GM18867 (cell line): ENCODE data around the gene PML.

Source experiments
- ATAC-seq: cut with Tn5 transposase; IDR thresholded peaks from one replicate; pipeline ENCODE4 v1.9.1; 2021; ENCODE audit warnings: mild to moderate bottlenecking, moderate library complexity; ENCODE audit not compliant: unreplicated experiment

Gene PML

GRCh38 chr15:74006774-74007639 lies 12.5 kb downstream of the PML start:
- ATAC-seq: no peak

- ATAC-seq: no peak
Observed at GRCh38 chr15:74007820-74008371, 13.4 kb downstream of the PML start.

GRCh38 chr15:74008901-74009300 lies 14.4 kb downstream of the PML start:
- ATAC-seq: no peak

GRCh38 chr15:74010929-74011540 lies 16.5 kb downstream of the PML start:
- ATAC-seq: no peak

- no peak for ATAC-seq
Observed at GRCh38 chr15:74011610-74012009, 17.1 kb downstream of the PML start.

- ATAC-seq: no peak
Observed at GRCh38 chr15:74013374-74013894, 18.9 kb downstream of the PML start.

GRCh38 chr15:74019734-74020133 lies 25.2 kb downstream of the PML start:
- no peak for ATAC-seq

- no peak for ATAC-seq
Observed at GRCh38 chr15:74022706-74023470, 28.4 kb downstream of the PML start.

- ATAC-seq: no peak
Observed at GRCh38 chr15:74024687-74025086, 30.2 kb downstream of the PML start.

- no peak for ATAC-seq
Observed at GRCh38 chr15:74025436-74025835, 30.9 kb downstream of the PML start.

GRCh38 chr15:74027688-74028087 lies 33.2 kb downstream of the PML start:
- ATAC-seq: no peak

- ATAC-seq: no peak
Observed at GRCh38 chr15:74028646-74029045, 34.1 kb downstream of the PML start.

GRCh38 chr15:74032046-74032445 lies 37.5 kb downstream of the PML start:
- ATAC-seq: no peak

GRCh38 chr15:74032606-74033561 lies 38.4 kb downstream of the PML start:
- ATAC-seq: no peak

GRCh38 chr15:74034206-74034755 lies 39.8 kb downstream of the PML start:
- no peak for ATAC-seq

GRCh38 chr15:74035121-74036017 lies 40.9 kb downstream of the PML start:
- ATAC-seq: no peak

- no peak for ATAC-seq
Observed at GRCh38 chr15:74036271-74037170, 42.0 kb downstream of the PML start.
